GM12878 (cell line): ENCODE measurements around the gene DLK1. TPM values are rescaled to one million over a fixed set of nuclear protein-coding genes. Genes with fewer than 3 reads are reported as not detected.

Experiments
- ATAC-seq: fragments of 200-7000 bp; cut with Tn5 transposase; 3 replicates; pipeline ENCODE4 v1.9.1; 2020; ENCODE audit warnings: mild to moderate bottlenecking, moderate library complexity
- BruUV-seq: library from RNA; stranded (reverse); fragments of 400-500 nt; replicated peaks from 2 replicates; lab custom pipeline; 2021; lab: Mats Ljungman, UMichigan
- CTCF ChIA-PET: fragments of 300-600 bp; sonication (Branson Sonifier 250); formaldehyde crosslinking; extraction: SDS; loops from one replicate; lab custom pipeline; 2021; ENCODE audit warnings: inconsistent platforms; lab: Yijun Ruan, JAX
- POLR2A ChIA-PET: fragments of 350-600 bp; formaldehyde crosslinking; extraction: SDS; loops from one replicate; lab custom pipeline; 2021; ENCODE audit warnings: inconsistent platforms; lab: Charles Lee
- RAD21 ChIA-PET: fragments of 300-600 bp; sonication (Branson Sonifier 250); formaldehyde crosslinking; loops from one replicate; lab custom pipeline; 2023; ENCODE audit warnings: antibody characterized with exemption; ENCODE audit not compliant: unreplicated experiment; lab: Charles Lee
- SMC1A ChIA-PET: fragments of 300-600 bp; sonication (Branson Sonifier 250); formaldehyde crosslinking; loops from one replicate; lab custom pipeline; 2023; ENCODE audit not compliant: unreplicated experiment, uncharacterized antibody; lab: Charles Lee
- DNase-seq: peaks from one replicate; pipeline ENCODE4 v3.0.0-alpha.2; 2011; ENCODE audit warnings: low read depth, low spot score
- FAIRE-seq: peaks from 3 replicates; lab custom pipeline; 2011; peaks lifted over from hg19 to GRCh38; lab: Jason Lieb, UNC
- H2AFZ ChIP-seq: 2 replicates; pipeline ENCODE4 v1.6.0; 2011; ENCODE audit warnings: low read depth, low read length, control low read depth; ENCODE audit not compliant: control insufficient read depth
- H3K27ac ChIP-seq: 2 replicates; pipeline ENCODE4 v1.5.1; 2011; ENCODE audit warnings: control low read depth; ENCODE audit not compliant: control insufficient read depth, insufficient read depth
- H3K27me3 ChIP-seq, 2 experiments: replicated peaks in 1 of 2; 2 replicates each; pipeline versions ENCODE4 v1.6.0 to v1.6.1; 2011; ENCODE audit warnings: low read length in 1 of 2; ENCODE audit not compliant: control insufficient read depth in 2 of 2, insufficient read depth in 2 of 2
- H3K36me3 ChIP-seq, 2 experiments: 2 replicates each; pipeline ENCODE4 v1.5.1; 2011; ENCODE audit warnings: low read length in 1 of 2; ENCODE audit not compliant: control insufficient read depth in 2 of 2, insufficient read depth in 2 of 2
- H3K4me1 ChIP-seq: 2 replicates; pipeline ENCODE4 v1.6.1; 2011; ENCODE audit warnings: mild to moderate bottlenecking, low read length, moderate library complexity, mixed read lengths; ENCODE audit not compliant: control insufficient read depth, insufficient read depth
- H3K4me2 ChIP-seq: 2 replicates; pipeline ENCODE4 v1.6.0; 2011; ENCODE audit warnings: control low read depth; ENCODE audit not compliant: control insufficient read depth, insufficient read depth
- H3K4me3 ChIP-seq: fragments of 200-600 bp; sonication (generic); 2 replicates; pipeline ENCODE4 v1.5.1; 2016
- H3K79me2 ChIP-seq: 2 replicates; pipeline ENCODE4 v1.6.0; 2011; ENCODE audit warnings: low read length; ENCODE audit not compliant: control insufficient read depth, insufficient read depth
- H3K9ac ChIP-seq: 2 replicates; pipeline ENCODE4 v1.8.0; 2011; ENCODE audit warnings: low read length, control low read depth, mixed read lengths; ENCODE audit not compliant: control insufficient read depth, insufficient read depth
- H3K9me3 ChIP-seq: replicated peaks from 3 replicates; pipeline ENCODE4 v1.5.1; 2011; ENCODE audit warnings: mild to moderate bottlenecking, low read length; ENCODE audit not compliant: control insufficient read depth, insufficient read depth
- H4K20me1 ChIP-seq: 2 replicates; pipeline ENCODE4 v1.6.0; 2011; ENCODE audit not compliant: control insufficient read depth, insufficient read depth
- ATF7 ChIP-seq: fragments of 450-650 bp; IDR thresholded peaks from 2 replicates; pipeline ENCODE4 v1.6.1; 2016; ENCODE audit warnings: low read depth, mild to moderate bottlenecking
- CBFB ChIP-seq: IDR thresholded peaks from 2 replicates; pipeline ENCODE4 v1.6.1; 2016; ENCODE audit warnings: antibody characterized with exemption, low read depth
- CHD2 ChIP-seq: IDR thresholded peaks from 2 replicates; pipeline ENCODE4 v1.6.1; 2011; ENCODE audit warnings: low read depth, low read length, improper control_type of control experiment, borderline replicate concordance
- ELK1 ChIP-seq: IDR thresholded peaks from 2 replicates; pipeline ENCODE4 v1.6.1; 2012; ENCODE audit warnings: low read depth, low read length, improper control_type of control experiment
- MTA2 ChIP-seq: fragments of 450-650 bp; IDR thresholded peaks from 2 replicates; pipeline ENCODE4 v1.6.1; 2016; ENCODE audit warnings: low read depth, mild to moderate bottlenecking, moderate library complexity
- POLR2AphosphoS5 ChIP-seq: IDR thresholded peaks from 2 replicates; pipeline ENCODE4 v1.6.1; 2011; ENCODE audit warnings: mild to moderate bottlenecking, low read length, inconsistent platforms
- POU2F2 ChIP-seq: IDR thresholded peaks from 3 replicates; pipeline ENCODE4 v1.6.1; 2011; ENCODE audit warnings: low read depth, mild to moderate bottlenecking, low read length, borderline replicate concordance
- PRDM15 ChIP-seq: fragments of 450-650 bp; formaldehyde crosslinking; IDR thresholded peaks from 2 replicates; pipeline ENCODE4 v1.4.0; 2020; ENCODE audit warnings: mild to moderate bottlenecking, moderate library complexity
- SIN3A ChIP-seq: IDR thresholded peaks from 2 replicates; pipeline ENCODE4 v1.6.1; 2012; ENCODE audit warnings: low read depth, low read length, improper control_type of control experiment
- YBX1 ChIP-seq: fragments of 450-650 bp; IDR thresholded peaks from 2 replicates; pipeline ENCODE4 v1.6.1; 2016; ENCODE audit warnings: antibody characterized with exemption
- ZBED1 ChIP-seq: IDR thresholded peaks from 2 replicates; pipeline ENCODE4 v1.6.1; 2016; ENCODE audit warnings: borderline replicate concordance
- WGBS: methylation state at CpG from one replicate; pipeline ENCODE4 v1.1.6; 2016; ENCODE audit warnings: low lambda C conversion rate; ENCODE audit not compliant: insufficient replicate concordance, insufficient coverage; ENCODE audit errors: missing lambda C conversion rate; 5-methylcytosine and 5-hydroxymethylcytosine counted together
- in situ Hi-C: fragments of 300-500 bp; cut with MboI; formaldehyde crosslinking; loops from 9 replicates; pipeline ENCODE4 v1.14.3; 2018; ENCODE audit warnings: mixed read lengths
- intact Hi-C: fragments of 100-400 bp; cut with micrococcal nuclease; formaldehyde crosslinking; loops from one replicate; pipeline ENCODE4 v1.14.2; 2022; ENCODE audit not compliant: unreplicated experiment
- polyA plus RNA-seq, 11 experiments: library from polyadenylated mRNA; depleted of rRNA in 4 of 11; unstranded in 6 of 11; stranded (reverse) in 5 of 11; fragments of >200 nt; fragmentation: Nextera tagmentation in 4 of 11; fragmentation: Illumina TruSeq in 1 of 11; extraction: Ambion mirVana in 4 of 11; extraction: Trizol in 1 of 11; gene quantifications; 1 replicate in 1 of 11; 2 replicates in 10 of 11; pipeline versions ENCODE4 v1.2.1 to v1.2.3, GENCODE V29; 2011 to 2016; ENCODE audit warnings: inconsistent platforms in 2 of 11, missing spikeins in 2 of 11, low read depth in 1 of 11
- total RNA-seq, 4 experiments: library from RNA; depleted of rRNA in 3 of 4; stranded (reverse); fragments of >200 nt in 3 of 4; fragmentation: Illumina TruSeq in 1 of 4; extraction: Trizol in 1 of 4; gene quantifications; 2 replicates each; pipeline versions ENCODE4 v1.2.1 to v1.2.3, GENCODE V29; 2013 to 2021

The DLK1 gene
- total and polyA plus RNA-seq, 10 of the 15 experiments (the other 5 are each of a cell fraction or from before 2014, with no cell fraction given): 0.87 TPM; not detected in 9

DNA sequence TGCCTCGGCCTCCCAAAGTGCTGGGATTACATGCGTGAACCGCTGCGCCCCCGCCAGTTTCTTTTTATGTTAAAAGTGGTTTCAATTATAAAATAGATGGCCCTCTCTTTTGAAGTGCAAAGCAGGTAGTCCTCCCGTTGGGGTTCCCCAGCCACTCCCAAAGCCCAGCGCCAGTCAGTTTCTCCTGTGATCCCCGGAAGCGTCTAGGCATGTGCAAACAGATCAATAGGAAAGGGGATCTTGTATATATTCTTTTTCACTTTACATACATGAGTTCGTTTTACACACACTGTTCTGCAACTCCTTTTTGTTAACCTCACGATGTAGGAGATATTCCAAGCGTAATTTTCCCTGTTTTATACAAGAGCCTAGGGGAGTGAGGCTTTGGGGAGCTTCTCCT lies 16.3 kb upstream of the DLK1 start:
- H3K79me2 ChIP-seq: no peaks in the 10 kb centered on the region
- in situ Hi-C loops (no loop called here), intact Hi-C loops (no loop called here)
- H3K9me3 ChIP-seq: no peaks in the 10 kb centered on the region
- BruUV-seq: no TSS peak
- no peak for TF ChIP-seq CHD2
- no peak for TF ChIP-seq CBFB
- no peak for TF ChIP-seq POU2F2
- no peak for TF ChIP-seq YBX1
- TF ChIP-seq MTA2: no peak
- TF ChIP-seq POLR2AphosphoS5: no peak
- no peak for TF ChIP-seq PRDM15 (CRISPR knock-in tag)
- TF ChIP-seq ZBED1: no peak
- no peak for TF ChIP-seq ELK1
- no peak for TF ChIP-seq ATF7
- TF ChIP-seq SIN3A: no peak
- peaks cover 0 to 2% of the 10 kb centered on the region in 2 experiments; a peak in 2 of 4 replicates for H3K27me3 ChIP-seq
- no peak overlapping the region for H3K27ac ChIP-seq
- no peaks in the 10 kb centered on the region for H3K36me3 ChIP-seq
- WGBS: 17% methylated on average over 12 of the region's 12 CpGs
- H3K4me1 ChIP-seq: no peaks in the 10 kb centered on the region
- ChIA-PET POLR2A (no interaction called here), SMC1A (no interaction called here), RAD21 (no interaction called here), CTCF (interaction anchor here (0.6 to 1.6 kb wide), 2 partner anchors 35 to 73 kb away, joined by 3 to 4 read pairs; no protein-coding TSS in a partner anchor)
- FAIRE-seq (no peak), ATAC-seq (no peak), DNase-seq (no peak)
- no peak overlapping the region for H3K9ac ChIP-seq
- no peaks in the 10 kb centered on the region for H4K20me1 ChIP-seq
- no peak overlapping the region for H3K4me2 ChIP-seq
- no peak overlapping the region for H3K4me3 ChIP-seq
- H2AFZ ChIP-seq: no peak overlapping the region
